Activated CD4-positive, alpha-beta T cell treated with anti-CD3 and anti-CD28 coated beads for 36 hours (primary cell): Measurements from ENCODE around the gene LRMDA. TPM values are rescaled to one million over a fixed set of nuclear protein-coding genes. Genes with fewer than 3 reads are reported as not detected.

Experiments
- ATAC-seq: fragments of 200-7000 bp; cut with Tn5 transposase; one replicate; pipeline ENCODE4 v1.10.0; 2021; ENCODE audit warnings: mild to moderate bottlenecking, moderate library complexity
- CTCF ChIA-PET: fragments of 350-600 bp; sonication (Branson Sonifier 250); formaldehyde crosslinking; loops from one replicate; lab custom pipeline; 2021; ENCODE audit warnings: antibody characterized with exemption; lab: Charles Lee
- POLR2A ChIA-PET: fragments of 350-600 bp; sonication (Branson Sonifier 250); formaldehyde crosslinking; loops from one replicate; lab custom pipeline; 2021; ENCODE audit warnings: antibody characterized with exemption, inconsistent platforms; lab: Charles Lee
- DNase-seq: peaks from one replicate; pipeline ENCODE4 v3.0.0-alpha.2; 2020
- H3K27ac Mint-ChIP-seq: one replicate; pipeline ENCODE4 v1.8.0; 2021; ENCODE audit warnings: mixed read lengths
- H3K27me3 Mint-ChIP-seq: one replicate; pipeline ENCODE4 v1.8.0; 2021; ENCODE audit warnings: mixed read lengths
- H3K36me3 Mint-ChIP-seq: one replicate; pipeline ENCODE4 v1.8.0; 2021; ENCODE audit warnings: low read depth, mixed read lengths
- H3K4me1 Mint-ChIP-seq: one replicate; pipeline ENCODE4 v1.8.0; 2021; ENCODE audit warnings: mixed read lengths
- H3K4me3 Mint-ChIP-seq: one replicate; pipeline ENCODE4 v1.8.0; 2021; ENCODE audit warnings: mild to moderate bottlenecking, moderate library complexity, mixed read lengths
- H3K9me3 Mint-ChIP-seq: one replicate; pipeline ENCODE4 v1.8.0; 2021; ENCODE audit warnings: low read depth, mixed read lengths
- intact Hi-C, 2 experiments: fragments of 100-400 bp; cut with DNase I in 1 of 2; cut with micrococcal nuclease in 1 of 2; formaldehyde crosslinking; loops; one replicate each; pipeline versions ENCODE4 v1.14.2 to v1.15.1; 2022 to 2024; cut with DNase I, micrococcal nuclease
- total RNA-seq, 2 experiments: library from RNA; stranded (reverse); gene quantifications; one replicate each; pipeline ENCODE4 v1.2.3, GENCODE V29; 2021

Gene LRMDA
- total RNA-seq, 2 experiments from 2014 or later: not detected

GRCh38 chr10:75941223-75941801 is 509.9 kb downstream of the LRMDA start:
- ATAC-seq (no peak), DNase-seq (no peak)
- intact Hi-C loops: no loop called here
- Mint-ChIP-seq H3K9me3 (peaks cover 5% of the 10 kb centered on the region), H3K27me3 (peaks cover 4% of the 10 kb centered on the region), H3K36me3 (no peaks in the 10 kb centered on the region), H3K27ac (no peak overlapping the region), H3K4me3 (no peak overlapping the region), H3K4me1 (no peaks in the 10 kb centered on the region)
- ChIA-PET POLR2A (no interaction called here), CTCF (interaction anchor here (0.6 kb wide), 1 partner anchor 8 kb away, joined by 3 read pairs; no protein-coding TSS in a partner anchor)

GRCh38 chr10:75944061-75944460 is 512.6 kb downstream of the LRMDA start:
- ATAC-seq: no peak
- DNase-seq: no peak
- Mint-ChIP-seq H3K4me1 (no peaks in the 10 kb centered on the region), H3K27ac (no peak overlapping the region), H3K4me3 (no peak overlapping the region), H3K9me3 (peaks cover 5% of the 10 kb centered on the region), H3K27me3 (peaks cover 2% of the 10 kb centered on the region), H3K36me3 (no peaks in the 10 kb centered on the region)
- ChIA-PET CTCF (no interaction called here), POLR2A (no interaction called here)
- intact Hi-C loops: no loop called here

- H3K4me3 Mint-ChIP-seq: no peak overlapping the region
- DNase-seq (no peak), ATAC-seq (no peak)
- H3K36me3 Mint-ChIP-seq: no peaks in the 10 kb centered on the region
- intact Hi-C loops: no loop called here
- H3K9me3 Mint-ChIP-seq: peaks cover 5% of the 10 kb centered on the region
- ChIA-PET POLR2A (no interaction called here), CTCF (interaction anchor here (1.3 kb wide), 1 partner anchor 17 kb away, joined by 3 read pairs; no protein-coding TSS in a partner anchor)
- H3K27me3 Mint-ChIP-seq: no peaks in the 10 kb centered on the region
- H3K4me1 Mint-ChIP-seq: no peaks in the 10 kb centered on the region
- no peak overlapping the region for H3K27ac Mint-ChIP-seq
Measured at GRCh38 chr10:75948583-75948982, 517.2 kb downstream of the LRMDA start.

GRCh38 chr10:75950307-75950706 is 518.9 kb downstream of the LRMDA start:
- intact Hi-C loops: no loop called here
- POLR2A ChIA-PET: no interaction called here
- Mint-ChIP-seq H3K36me3 (no peaks in the 10 kb centered on the region), H3K4me1 (no peaks in the 10 kb centered on the region), H3K9me3 (no peaks in the 10 kb centered on the region), H3K4me3 (no peak overlapping the region), H3K27me3 (no peaks in the 10 kb centered on the region), H3K27ac (no peak overlapping the region)
- CTCF ChIA-PET: no interaction called here
- no peak for DNase-seq
- no peak for ATAC-seq

GRCh38 chr10:75950997-75951589 is 519.7 kb downstream of the LRMDA start:
- Mint-ChIP-seq H3K9me3 (no peaks in the 10 kb centered on the region), H3K36me3 (no peaks in the 10 kb centered on the region), H3K27me3 (no peaks in the 10 kb centered on the region), H3K4me3 (no peak overlapping the region), H3K4me1 (no peaks in the 10 kb centered on the region), H3K27ac (no peak overlapping the region)
- DNase-seq (no peak), ATAC-seq (no peak)
- intact Hi-C loops: no loop called here
- ChIA-PET CTCF (no interaction called here), POLR2A (no interaction called here)

- no peaks in the 10 kb centered on the region for H3K27me3 Mint-ChIP-seq
- H3K36me3 Mint-ChIP-seq: no peaks in the 10 kb centered on the region
- ChIA-PET CTCF (no interaction called here), POLR2A (no interaction called here)
- no peak for DNase-seq
- H3K4me1 Mint-ChIP-seq: no peaks in the 10 kb centered on the region
- no peak overlapping the region for H3K4me3 Mint-ChIP-seq
- H3K27ac Mint-ChIP-seq: no peak overlapping the region
- no peak for ATAC-seq
- intact Hi-C loops: no loop called here
- no peaks in the 10 kb centered on the region for H3K9me3 Mint-ChIP-seq
Measured at GRCh38 chr10:75951627-75952026, 520.2 kb downstream of the LRMDA start.

- Mint-ChIP-seq H3K9me3 (no peaks in the 10 kb centered on the region), H3K4me1 (no peaks in the 10 kb centered on the region), H3K27ac (no peak overlapping the region), H3K27me3 (no peaks in the 10 kb centered on the region), H3K4me3 (no peak overlapping the region), H3K36me3 (no peaks in the 10 kb centered on the region)
- no peak for ATAC-seq
- no peak for DNase-seq
- CTCF ChIA-PET: no interaction called here
- intact Hi-C loops: no loop called here
- POLR2A ChIA-PET: no interaction called here
Measured at GRCh38 chr10:75952093-75952492, 520.7 kb downstream of the LRMDA start.

- Mint-ChIP-seq H3K36me3 (no peaks in the 10 kb centered on the region), H3K4me1 (no peaks in the 10 kb centered on the region), H3K9me3 (no peaks in the 10 kb centered on the region), H3K27me3 (no peaks in the 10 kb centered on the region), H3K4me3 (no peak overlapping the region), H3K27ac (no peak overlapping the region)
- ATAC-seq (no peak), DNase-seq (no peak)
- ChIA-PET POLR2A (interaction anchor here (0.6 kb wide), 1 partner anchor 20 kb away, joined by 3 read pairs; no protein-coding TSS in a partner anchor), CTCF (interaction anchor here (0.6 kb wide), 1 partner anchor 416 kb away, joined by 3 read pairs; no protein-coding TSS in a partner anchor)
- intact Hi-C loops: no loop called here
Measured at GRCh38 chr10:75954486-75954885, 523.1 kb downstream of the LRMDA start.

GRCh38 chr10:75955973-75956502 is 524.6 kb downstream of the LRMDA start:
- POLR2A ChIA-PET: no interaction called here
- no peaks in the 10 kb centered on the region for H3K9me3 Mint-ChIP-seq
- H3K4me1 Mint-ChIP-seq: no peaks in the 10 kb centered on the region
- H3K4me3 Mint-ChIP-seq: no peak overlapping the region
- no peaks in the 10 kb centered on the region for H3K36me3 Mint-ChIP-seq
- intact Hi-C loops: no loop called here
- H3K27me3 Mint-ChIP-seq: peaks cover 4% of the 10 kb centered on the region
- DNase-seq: no peak
- CTCF ChIA-PET: interaction anchor here (0.7 kb wide), 1 partner anchor 248 kb away, joined by 3 read pairs; no protein-coding TSS in a partner anchor
- no peak for ATAC-seq
- H3K27ac Mint-ChIP-seq: no peak overlapping the region

- intact Hi-C loops: no loop called here
- H3K27me3 Mint-ChIP-seq: peaks cover 4% of the 10 kb centered on the region
- no peak overlapping the region for H3K27ac Mint-ChIP-seq
- H3K9me3 Mint-ChIP-seq: no peaks in the 10 kb centered on the region
- CTCF ChIA-PET: no interaction called here
- DNase-seq: no peak
- ATAC-seq: no peak
- H3K4me3 Mint-ChIP-seq: no peak overlapping the region
- POLR2A ChIA-PET: no interaction called here
- no peaks in the 10 kb centered on the region for H3K4me1 Mint-ChIP-seq
- no peaks in the 10 kb centered on the region for H3K36me3 Mint-ChIP-seq
Measured at GRCh38 chr10:75956624-75957023, 525.2 kb downstream of the LRMDA start.

GRCh38 chr10:75957314-75958120 is 526.1 kb downstream of the LRMDA start:
- H3K36me3 Mint-ChIP-seq: no peaks in the 10 kb centered on the region
- intact Hi-C loops: no loop called here
- no peak overlapping the region for H3K4me3 Mint-ChIP-seq
- ChIA-PET CTCF (no interaction called here), POLR2A (no interaction called here)
- peaks cover 4% of the 10 kb centered on the region for H3K27me3 Mint-ChIP-seq
- ATAC-seq: no peak
- no peak overlapping the region for H3K27ac Mint-ChIP-seq
- no peak for DNase-seq
- H3K9me3 Mint-ChIP-seq: no peaks in the 10 kb centered on the region
- H3K4me1 Mint-ChIP-seq: no peaks in the 10 kb centered on the region
